ENCODE measurements around the gene GTPBP4. TPM values are rescaled to one million over a fixed set of nuclear protein-coding genes. Genes with fewer than 3 reads are reported as not detected.
A peak's percentile ranks its signal among the peaks of the same experiment; 100 is the strongest.

GTPBP4 gene
- total and polyA plus RNA-seq, 2 of the 13 experiments (the other 11 are each of a cell fraction or from before 2014, with no cell fraction given), result 24.1 to 85.5 TPM

GRCh38 chr10:988667-989545, 672 bp downstream of the GTPBP4 start (continued):
- TF ChIP-seq, protein P1, sequence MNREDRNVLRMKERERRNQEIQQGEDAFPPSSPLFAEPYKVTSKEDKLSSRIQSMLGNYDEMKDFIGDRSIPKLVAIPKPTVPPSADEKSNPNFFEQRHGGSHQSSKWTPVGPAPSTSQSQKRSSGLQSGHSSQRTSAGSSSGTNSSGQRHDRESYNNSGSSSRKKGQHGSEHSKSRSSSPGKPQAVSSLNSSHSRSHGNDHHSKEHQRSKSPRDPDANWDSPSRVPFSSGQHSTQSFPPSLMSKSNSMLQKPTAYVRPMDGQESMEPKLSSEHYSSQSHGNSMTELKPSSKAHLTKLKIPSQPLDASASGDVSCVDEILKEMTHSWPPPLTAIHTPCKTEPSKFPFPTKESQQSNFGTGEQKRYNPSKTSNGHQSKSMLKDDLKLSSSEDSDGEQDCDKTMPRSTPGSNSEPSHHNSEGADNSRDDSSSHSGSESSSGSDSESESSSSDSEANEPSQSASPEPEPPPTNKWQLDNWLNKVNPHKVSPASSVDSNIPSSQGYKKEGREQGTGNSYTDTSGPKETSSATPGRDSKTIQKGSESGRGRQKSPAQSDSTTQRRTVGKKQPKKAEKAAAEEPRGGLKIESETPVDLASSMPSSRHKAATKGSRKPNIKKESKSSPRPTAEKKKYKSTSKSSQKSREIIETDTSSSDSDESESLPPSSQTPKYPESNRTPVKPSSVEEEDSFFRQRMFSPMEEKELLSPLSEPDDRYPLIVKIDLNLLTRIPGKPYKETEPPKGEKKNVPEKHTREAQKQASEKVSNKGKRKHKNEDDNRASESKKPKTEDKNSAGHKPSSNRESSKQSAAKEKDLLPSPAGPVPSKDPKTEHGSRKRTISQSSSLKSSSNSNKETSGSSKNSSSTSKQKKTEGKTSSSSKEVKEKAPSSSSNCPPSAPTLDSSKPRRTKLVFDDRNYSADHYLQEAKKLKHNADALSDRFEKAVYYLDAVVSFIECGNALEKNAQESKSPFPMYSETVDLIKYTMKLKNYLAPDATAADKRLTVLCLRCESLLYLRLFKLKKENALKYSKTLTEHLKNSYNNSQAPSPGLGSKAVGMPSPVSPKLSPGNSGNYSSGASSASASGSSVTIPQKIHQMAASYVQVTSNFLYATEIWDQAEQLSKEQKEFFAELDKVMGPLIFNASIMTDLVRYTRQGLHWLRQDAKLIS (CRISPR knock-in tag; IDR thresholded peaks at IDR 0.05), result no peak
- TF ChIP-seq CEBPB (IDR thresholded peaks at IDR 0.05; ENCODE audit: borderline replicate concordance, low read depth, low read length) (no peak), HNF1B (CRISPR knock-in tag; IDR thresholded peaks at IDR 0.05) (0 out of 2 replicates have a peak, but pooled peaks have one; percentile 5), HOXA3 (CRISPR knock-in tag; IDR thresholded peaks at IDR 0.05) (no peak), THAP8 (CRISPR knock-in tag; IDR thresholded peaks at IDR 0.05; ENCODE audit: borderline replicate concordance) (0 out of 2 replicates have a peak, but pooled peaks have one; percentile 65), RBM22 (optimal IDR thresholded peaks at IDR 0.05; ENCODE audit: low read length) (no peak), SMYD3 (CRISPR knock-in tag; IDR thresholded peaks at IDR 0.05) (no peak), KAT2B (IDR thresholded peaks at IDR 0.05; ENCODE audit: borderline replicate concordance, low read depth, low read length) (no peak), MXD4 (CRISPR knock-in tag; IDR thresholded peaks at IDR 0.05) (no peak)
- TF ChIP-seq, protein P2, sequence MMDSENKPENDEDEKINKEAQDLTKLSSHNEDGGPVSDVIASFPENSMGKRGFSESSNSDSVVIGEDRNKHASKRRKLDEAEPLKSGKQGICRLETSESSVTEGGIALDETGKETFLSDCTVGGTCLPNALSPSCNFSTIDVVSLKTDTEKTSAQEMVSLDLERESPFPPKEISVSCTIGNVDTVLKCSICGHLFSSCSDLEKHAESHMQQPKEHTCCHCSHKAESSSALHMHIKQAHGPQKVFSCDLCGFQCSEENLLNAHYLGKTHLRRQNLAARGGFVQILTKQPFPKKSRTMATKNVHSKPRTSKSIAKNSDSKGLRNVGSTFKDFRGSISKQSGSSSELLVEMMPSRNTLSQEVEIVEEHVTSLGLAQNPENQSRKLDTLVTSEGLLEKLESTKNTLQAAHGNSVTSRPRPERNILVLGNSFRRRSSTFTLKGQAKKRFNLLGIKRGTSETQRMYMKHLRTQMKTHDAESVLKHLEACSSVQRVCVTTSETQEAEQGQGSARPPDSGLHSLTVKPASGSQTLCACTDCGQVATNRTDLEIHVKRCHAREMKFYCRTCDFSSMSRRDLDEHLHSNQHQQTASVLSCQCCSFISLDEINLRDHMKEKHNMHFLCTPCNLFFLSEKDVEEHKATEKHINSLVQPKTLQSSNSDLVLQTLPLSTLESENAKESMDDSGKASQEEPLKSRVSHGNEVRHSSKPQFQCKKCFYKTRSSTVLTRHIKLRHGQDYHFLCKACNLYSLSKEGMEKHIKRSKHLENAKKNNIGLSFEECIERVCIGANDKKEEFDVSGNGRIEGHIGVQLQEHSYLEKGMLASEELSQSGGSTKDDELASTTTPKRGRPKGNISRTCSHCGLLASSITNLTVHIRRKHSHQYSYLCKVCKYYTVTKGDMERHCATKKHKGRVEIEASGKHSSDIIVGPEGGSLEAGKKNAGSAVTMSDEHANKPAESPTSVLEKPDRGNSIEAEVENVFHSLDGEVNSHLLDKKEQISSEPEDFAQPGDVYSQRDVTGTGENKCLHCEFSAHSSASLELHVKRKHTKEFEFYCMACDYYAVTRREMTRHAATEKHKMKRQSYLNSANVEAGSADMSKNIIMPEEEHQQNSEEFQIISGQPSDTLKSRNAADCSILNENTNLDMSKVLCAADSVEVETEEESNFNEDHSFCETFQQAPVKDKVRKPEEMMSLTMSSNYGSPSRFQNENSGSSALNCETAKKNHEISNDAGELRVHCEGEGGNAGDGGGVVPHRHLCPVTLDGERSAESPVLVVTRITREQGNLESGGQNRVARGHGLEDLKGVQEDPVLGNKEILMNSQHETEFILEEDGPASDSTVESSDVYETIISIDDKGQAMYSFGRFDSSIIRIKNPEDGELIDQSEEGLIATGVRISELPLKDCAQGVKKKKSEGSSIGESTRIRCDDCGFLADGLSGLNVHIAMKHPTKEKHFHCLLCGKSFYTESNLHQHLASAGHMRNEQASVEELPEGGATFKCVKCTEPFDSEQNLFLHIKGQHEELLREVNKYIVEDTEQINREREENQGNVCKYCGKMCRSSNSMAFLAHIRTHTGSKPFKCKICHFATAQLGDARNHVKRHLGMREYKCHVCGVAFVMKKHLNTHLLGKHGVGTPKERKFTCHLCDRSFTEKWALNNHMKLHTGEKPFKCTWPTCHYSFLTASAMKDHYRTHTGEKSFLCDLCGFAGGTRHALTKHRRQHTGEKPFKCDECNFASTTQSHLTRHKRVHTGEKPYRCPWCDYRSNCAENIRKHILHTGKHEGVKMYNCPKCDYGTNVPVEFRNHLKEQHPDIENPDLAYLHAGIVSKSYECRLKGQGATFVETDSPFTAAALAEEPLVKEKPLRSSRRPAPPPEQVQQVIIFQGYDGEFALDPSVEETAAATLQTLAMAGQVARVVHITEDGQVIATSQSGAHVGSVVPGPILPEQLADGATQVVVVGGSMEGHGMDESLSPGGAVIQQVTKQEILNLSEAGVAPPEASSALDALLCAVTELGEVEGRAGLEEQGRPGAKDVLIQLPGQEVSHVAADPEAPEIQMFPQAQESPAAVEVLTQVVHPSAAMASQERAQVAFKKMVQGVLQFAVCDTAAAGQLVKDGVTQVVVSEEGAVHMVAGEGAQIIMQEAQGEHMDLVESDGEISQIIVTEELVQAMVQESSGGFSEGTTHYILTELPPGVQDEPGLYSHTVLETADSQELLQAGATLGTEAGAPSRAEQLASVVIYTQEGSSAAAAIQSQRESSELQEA (CRISPR knock-in tag; IDR thresholded peaks at IDR 0.05; ENCODE audit: not compliant biosample characterization), result peak; percentile 19
- TF ChIP-seq, protein P3, sequence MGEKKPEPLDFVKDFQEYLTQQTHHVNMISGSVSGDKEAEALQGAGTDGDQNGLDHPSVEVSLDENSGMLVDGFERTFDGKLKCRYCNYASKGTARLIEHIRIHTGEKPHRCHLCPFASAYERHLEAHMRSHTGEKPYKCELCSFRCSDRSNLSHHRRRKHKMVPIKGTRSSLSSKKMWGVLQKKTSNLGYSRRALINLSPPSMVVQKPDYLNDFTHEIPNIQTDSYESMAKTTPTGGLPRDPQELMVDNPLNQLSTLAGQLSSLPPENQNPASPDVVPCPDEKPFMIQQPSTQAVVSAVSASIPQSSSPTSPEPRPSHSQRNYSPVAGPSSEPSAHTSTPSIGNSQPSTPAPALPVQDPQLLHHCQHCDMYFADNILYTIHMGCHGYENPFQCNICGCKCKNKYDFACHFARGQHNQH (CRISPR knock-in tag; IDR thresholded peaks at IDR 0.05), result no peak

All from HepG2 (cell line).